K562 (cell line): ENCODE results near the gene TMTC2. TPM values are rescaled to one million over a fixed set of nuclear protein-coding genes. Genes with fewer than 3 reads are reported as not detected.

ENCODE experiments used
- ATAC-seq: fragments of 200-7000 bp; cut with Tn5 transposase; 3 replicates; pipeline ENCODE4 v1.9.1; 2020; ENCODE audit warnings: moderate library complexity
- BruUV-seq: library from RNA; stranded (reverse); fragments of 400-500 nt; replicated peaks from 2 replicates; lab custom pipeline; 2021; lab: Mats Ljungman, UMichigan
- CTCF ChIA-PET: fragments of 300-600 bp; formaldehyde crosslinking; extraction: SDS; loops from one replicate; lab custom pipeline; 2021; ENCODE audit warnings: low intra/inter-chr PET ratio; lab: Yijun Ruan, JAX
- POLR2A ChIA-PET: fragments of 300-600, 350-650 bp; sonication (Branson Sonifier 250); formaldehyde crosslinking; extraction: SDS; loops from one replicate; lab custom pipeline; 2021; ENCODE audit warnings: antibody characterized with exemption, inconsistent platforms; lab: Yijun Ruan, JAX
- DNase-seq, 4 experiments: peaks; one replicate each; pipeline versions ENCODE4 v3.0.0 to v3.0.0-alpha.2; 2011 to 2018; ENCODE audit warnings: low spot score in 3 of 4, mixed read lengths in 3 of 4; ENCODE audit errors: extremely low read depth in 1 of 4
- FAIRE-seq: peaks from 2 replicates; lab custom pipeline; 2011; peaks lifted over from hg19 to GRCh38; lab: Jason Lieb, UNC
- H2AFZ ChIP-seq: 2 replicates; pipeline ENCODE4 v1.6.0; 2011; ENCODE audit warnings: low read depth, low read length, control low read depth, inconsistent platforms
- H3K27ac ChIP-seq: fragments of 200-600 bp; 3 replicates; pipeline ENCODE4 v1.8.0; 2011; ENCODE audit warnings: low read depth, mild to moderate bottlenecking, control low read depth, inconsistent platforms, low read length, moderate library complexity, mixed read lengths; ENCODE audit errors: extremely low read depth
- H3K27me3 ChIP-seq, 2 experiments: fragments of 300-600 bp in 1 of 2; 2 replicates in 1 of 2; 3 replicates in 1 of 2; pipeline versions ENCODE4 v1.6.0 to v1.8.0; 2011; ENCODE audit warnings: inconsistent platforms in 2 of 2, low read length in 2 of 2, mild to moderate bottlenecking in 1 of 2, mixed read lengths in 1 of 2, moderate library complexity in 1 of 2; ENCODE audit not compliant: control insufficient read depth in 2 of 2, insufficient read depth in 2 of 2
- H3K36me3 ChIP-seq: fragments of 300-600 bp; 3 replicates; pipeline ENCODE4 v1.8.0; 2011; ENCODE audit warnings: mild to moderate bottlenecking, low read length, inconsistent platforms; ENCODE audit not compliant: control insufficient read depth, insufficient read depth
- H3K4me1 ChIP-seq, 2 experiments: fragments of 200-600 bp in 1 of 2; replicated peaks in 1 of 2; 2 replicates in 1 of 2; 3 replicates in 1 of 2; pipeline versions ENCODE4 v1.5.1 to v1.8.0; 2011; ENCODE audit warnings: inconsistent platforms in 2 of 2, low read length in 2 of 2, mild to moderate bottlenecking in 1 of 2, mixed read lengths in 1 of 2, moderate library complexity in 1 of 2; ENCODE audit not compliant: control insufficient read depth in 2 of 2, insufficient read depth in 2 of 2
- H3K4me2 ChIP-seq: 2 replicates; pipeline ENCODE4 v1.6.1; 2011; ENCODE audit warnings: low read length, control low read depth, inconsistent platforms, mixed read lengths; ENCODE audit not compliant: insufficient read depth
- H3K4me3 ChIP-seq: fragments of 200-600 bp; sonication (generic), shearing (Covaris generic); 2 replicates; pipeline ENCODE4 v1.5.1; 2016; ENCODE audit warnings: control low read depth, inconsistent platforms
- H3K79me2 ChIP-seq: fragments of 200-600 bp; 3 replicates; pipeline ENCODE4 v1.8.0; 2011; ENCODE audit warnings: low read length, inconsistent platforms; ENCODE audit not compliant: control insufficient read depth, insufficient read depth
- H3K9ac ChIP-seq, 2 experiments: 2 replicates each; pipeline versions ENCODE4 v1.6.0 to v1.6.1; 2011; ENCODE audit warnings: low read depth in 2 of 2, low read length in 2 of 2, control low read depth in 1 of 2, inconsistent platforms in 1 of 2, mild to moderate bottlenecking in 1 of 2, mixed read lengths in 1 of 2; ENCODE audit not compliant: insufficient read depth in 1 of 2
- H3K9me1 ChIP-seq: one replicate; pipeline ENCODE4 v1.6.0; 2011; ENCODE audit warnings: inconsistent platforms, mild to moderate bottlenecking, low read length, moderate library complexity; ENCODE audit not compliant: control insufficient read depth, insufficient read depth
- H3K9me3 ChIP-seq: replicated peaks from 2 replicates; pipeline ENCODE4 v1.5.1; 2011; ENCODE audit warnings: low read depth, low read length, inconsistent platforms; ENCODE audit not compliant: control insufficient read depth, insufficient read depth
- H4K20me1 ChIP-seq: replicated peaks from 2 replicates; pipeline ENCODE4 v1.6.1; 2011; ENCODE audit warnings: low read length, inconsistent platforms, mixed read lengths; ENCODE audit not compliant: control insufficient read depth, insufficient read depth
- ARID3B ChIP-seq: fragments of 250-450 bp; sonication (Bioruptor Pico); IDR thresholded peaks from 2 replicates; pipeline ENCODE4 v1.4.0; 2020; ENCODE audit warnings: borderline replicate concordance
- MLX ChIP-seq, 2 experiments: fragments of 450-650 bp in 1 of 2; sonication (generic) in 1 of 2; formaldehyde crosslinking; conservative IDR thresholded peaks; 2 replicates each; pipeline versions ENCODE4 v1.4.0 to v1.8.1; 2020 to 2022; ENCODE audit warnings: mild to moderate bottlenecking in 1 of 2, missing genetic modification reagents in 1 of 2
- THAP7 ChIP-seq: fragments of 250-450 bp; sonication (Bioruptor Pico); IDR thresholded peaks from 2 replicates; pipeline ENCODE4 v1.5.0; 2021
- THRA ChIP-seq: fragments of 450-650 bp; IDR thresholded peaks from 2 replicates; pipeline ENCODE4 v1.6.1; 2017; ENCODE audit warnings: mild to moderate bottlenecking, moderate library complexity
- ZNF444 ChIP-seq: fragments of 250-450 bp; sonication (Bioruptor Pico); IDR thresholded peaks from 2 replicates; pipeline ENCODE4 v1.4.0; 2020; ENCODE audit warnings: mild to moderate bottlenecking, moderate library complexity
- WGBS: fragments of 100-300 bp; shearing (Covaris generic); methylation state at CpG from one replicate; pipeline ENCODE4 v1.1.6; 2016; ENCODE audit warnings: low coverage, mixed read lengths; ENCODE audit not compliant: insufficient coverage; ENCODE audit errors: missing lambda C conversion rate; 5-methylcytosine and 5-hydroxymethylcytosine counted together
- in situ Hi-C: fragments of 300-500 bp; cut with MboI; formaldehyde crosslinking; loops from 4 replicates; pipeline ENCODE4 v1.15.0; 2018; ENCODE audit warnings: inconsistent platforms, mixed read lengths
- intact Hi-C: fragments of 100-400 bp; cut with micrococcal nuclease; formaldehyde crosslinking; loops from 2 replicates; pipeline ENCODE4 v1.14.2; 2022
- polyA plus RNA-seq, 8 experiments: library from polyadenylated mRNA; depleted of rRNA in 4 of 8; stranded (reverse) in 5 of 8; unstranded in 3 of 8; fragments of >200 nt; fragmentation: Nextera tagmentation in 2 of 8; fragmentation: Illumina TruSeq in 1 of 8; extraction: Ambion mirVana in 2 of 8; extraction: Trizol in 1 of 8; gene quantifications; 2 replicates each; pipeline versions ENCODE4 v1.2.1 to v1.2.3, GENCODE V29; 2011 to 2014; ENCODE audit warnings: inconsistent platforms in 1 of 8, missing spikeins in 1 of 8
- total RNA-seq, 7 experiments: library from RNA; depleted of rRNA in 6 of 7; stranded (reverse); fragments of >200 nt in 6 of 7; fragmentation: Illumina TruSeq in 2 of 7; extraction: Trizol in 2 of 7; gene quantifications; 2 replicates each; pipeline versions ENCODE4 v1.2.1 to v1.2.3, GENCODE V29; 2011 to 2021; ENCODE audit warnings: low replicate concordance in 1 of 7

The TMTC2 gene
- total and polyA plus RNA-seq, 9 of the 15 experiments (the other 6 are each of a cell fraction or from before 2014, with no cell fraction given) = 0.29 to 1.1 (median 0.55) TPM

GRCh38 chr12:82848845-82849244 is 162.1 kb downstream of the TMTC2 start:
- FAIRE-seq (no peak), ATAC-seq (no peak)
- CTCF ChIA-PET = no interaction called here
- Histone ChIP-seq H3K4me3 (no peak overlapping the region), H4K20me1 (no peaks in the 10 kb centered on the region), H3K27me3 (no peaks in the 10 kb centered on the region), H3K9me1 (no peaks in the 10 kb centered on the region)
- intact Hi-C loops = no loop called here
- no peak for TF ChIP-seq THAP7 (CRISPR knock-in tag)
- no peak for TF ChIP-seq MLX (CRISPR knock-in tag; conservative IDR thresholded peaks at IDR 0.05)
- TF ChIP-seq THRA = no peak
- no peak for TF ChIP-seq ZNF444 (CRISPR knock-in tag)
- no peak for TF ChIP-seq ARID3B (CRISPR knock-in tag)
- TF ChIP-seq, all 486 proteins: peak for 0
- H3K36me3 ChIP-seq = no peaks in the 10 kb centered on the region
- POLR2A ChIA-PET = no interaction called here
- WGBS = 5% methylated on average over 3 of the region's 3 CpGs
- H3K4me1 ChIP-seq = no peaks in the 10 kb centered on the region
- no peak overlapping the region for H3K4me2 ChIP-seq
- H3K9me3 ChIP-seq = no peaks in the 10 kb centered on the region
- BruUV-seq = no TSS peak
- no peaks in the 10 kb centered on the region for H3K79me2 ChIP-seq
- in situ Hi-C loops = no loop called here
- DNase-seq = no peak
- H2AFZ ChIP-seq = no peak overlapping the region
- H3K27ac ChIP-seq = no peak overlapping the region
- no peak overlapping the region for H3K9ac ChIP-seq
